Subcutaneous abdominal adipose tissue (tissue), 5 donors: Measurements from ENCODE around the gene ANKRD9.
"Not testable (repeated sequence)": the region's sequence is repeated elsewhere in the genome, so short reads cannot be mapped to it uniquely, and the experiment has no call there.

Experiments
- H3K27ac ChIP-seq: one replicate; pipeline ENCODE4 v1.7.0; 2013; ENCODE audit warnings: low read depth, mild to moderate bottlenecking, inconsistent platforms, low read length, moderate library complexity
- H3K27me3 ChIP-seq, 5 donors: one replicate each; pipeline ENCODE4 v1.7.0; 2013; ENCODE audit warnings: low read length in 5 of 5, inconsistent platforms in 1 of 5; ENCODE audit not compliant: control insufficient read depth in 5 of 5, insufficient read depth in 4 of 5
- H3K36me3 ChIP-seq, 5 donors: one replicate each; pipeline ENCODE4 v1.7.0; 2013; ENCODE audit warnings: low read length in 5 of 5; ENCODE audit not compliant: control insufficient read depth in 5 of 5, insufficient read depth in 5 of 5
- H3K4me1 ChIP-seq, 5 donors: one replicate each; pipeline ENCODE4 v1.7.0; 2013; ENCODE audit warnings: low read length in 5 of 5, mild to moderate bottlenecking in 3 of 5, moderate library complexity in 1 of 5; ENCODE audit not compliant: control insufficient read depth in 5 of 5, insufficient read depth in 5 of 5
- H3K4me3 ChIP-seq, 5 donors: one replicate each; pipeline ENCODE4 v1.7.0; 2013; ENCODE audit warnings: low read length in 5 of 5, low read depth in 1 of 5
- H3K9ac ChIP-seq, 5 donors: one replicate each; pipeline ENCODE4 v1.7.0; 2013; ENCODE audit warnings: low read length in 5 of 5, mild to moderate bottlenecking in 4 of 5, moderate library complexity in 3 of 5
- H3K9me3 ChIP-seq, 5 donors: one replicate each; pipeline ENCODE4 v1.7.0; 2013; ENCODE audit warnings: low read length in 5 of 5; ENCODE audit not compliant: control insufficient read depth in 5 of 5
- donor health status: healthy.
- donor health status: healthy.
- donor health status: healthy.
- donor health status: healthy.
- donor health status: healthy.

ANKRD9 gene

DNA sequence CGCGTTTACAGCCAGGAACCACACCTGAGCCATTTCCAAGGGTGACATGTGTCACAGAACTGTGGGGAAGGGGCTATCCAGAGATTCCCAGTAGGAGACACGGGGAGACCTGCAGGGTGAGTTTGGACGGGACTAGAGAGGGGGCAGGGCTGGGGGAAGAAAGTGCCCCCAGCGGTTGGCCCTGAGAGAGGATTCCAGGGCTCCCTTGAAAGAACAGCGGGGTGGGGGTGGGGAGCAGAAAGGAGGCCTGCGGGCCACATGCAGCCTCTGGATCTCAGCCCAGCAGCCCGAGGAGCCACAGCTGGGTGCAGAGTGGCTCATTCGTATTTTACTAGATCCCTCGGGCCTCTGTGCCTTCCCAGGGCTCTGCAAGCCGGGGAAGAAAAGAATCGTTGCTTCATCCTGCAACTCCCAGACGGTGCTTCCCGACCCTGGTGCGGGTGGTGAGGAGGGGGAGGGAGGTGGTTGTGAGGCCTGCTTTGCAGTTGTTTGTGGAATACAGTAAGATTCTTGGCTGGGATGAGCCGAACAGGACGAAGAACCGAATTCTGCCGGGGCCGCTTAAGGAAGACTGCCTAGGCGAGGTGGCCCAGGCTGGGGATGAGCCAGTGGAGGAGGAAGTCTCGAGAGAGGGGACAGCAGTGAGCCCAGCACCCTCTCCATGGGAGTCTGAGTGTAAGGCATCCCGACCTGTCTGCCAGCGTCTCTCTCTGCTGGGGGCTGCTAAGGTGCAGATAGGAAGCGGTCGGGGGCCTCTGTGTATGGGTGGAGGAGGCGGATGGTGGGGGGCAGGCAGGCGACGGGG lies 36.1 kb upstream of the ANKRD9 start:
- H3K9me3 ChIP-seq, result no peaks in the 10 kb centered on the region
- no peaks in the 10 kb centered on the region for H3K36me3 ChIP-seq
- no peak overlapping the region for H3K9ac ChIP-seq
- H3K27ac ChIP-seq, result no peak overlapping the region
- H3K4me1 ChIP-seq, result peaks cover 0 to 18% (median 13%) of the 10 kb centered on the region in 5 donors
- H3K27me3 ChIP-seq, result peaks cover 17 to 26% (median 22%) of the 10 kb centered on the region in 5 donors
- H3K4me3 ChIP-seq, result peak overlapping the region in 1 of 5 donors; percentile 55

DNA sequence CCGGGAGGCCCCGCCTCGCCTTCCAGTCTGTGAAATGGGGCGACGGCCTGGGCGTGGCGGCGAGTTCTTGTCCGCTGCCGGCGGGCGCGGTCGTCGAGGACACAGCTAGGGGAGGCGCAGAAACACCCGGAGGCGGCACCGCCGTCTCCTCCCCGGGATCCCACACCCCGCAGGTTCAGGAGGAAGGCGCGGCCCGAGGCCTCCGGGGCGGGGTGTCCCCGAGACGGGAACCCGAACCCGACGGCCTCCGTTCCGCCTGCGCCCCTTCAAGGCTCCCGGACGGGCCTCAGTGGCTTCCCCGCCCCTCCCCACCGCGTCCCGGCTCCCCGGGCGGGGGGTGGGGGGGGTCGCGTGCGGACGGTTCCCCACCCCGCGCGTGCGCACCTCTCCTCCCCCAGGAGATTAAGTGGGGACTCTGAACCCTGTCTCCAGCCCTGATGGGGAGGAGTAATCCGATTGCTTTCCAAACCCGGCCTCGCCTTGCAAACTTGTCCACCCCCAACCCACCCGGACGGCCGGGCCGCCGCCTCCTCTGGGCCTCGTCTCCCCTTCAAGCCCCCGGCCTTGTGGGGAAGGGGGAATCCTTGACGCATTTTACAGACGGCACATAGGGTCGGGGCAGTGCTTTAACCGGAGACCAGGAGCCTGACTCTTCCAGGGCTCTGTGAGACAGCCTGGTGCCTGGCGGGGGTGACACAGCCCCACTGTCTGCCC lies 35.3 kb upstream of the ANKRD9 start:
- Histone ChIP-seq H3K9ac (no peak overlapping the region), H3K4me3 (peak overlapping the region in 1 of 5 donors; percentile 26), H3K9me3 (no peaks in the 10 kb centered on the region), H3K36me3 (no peaks in the 10 kb centered on the region), H3K27me3 (peaks cover 20 to 28% (median 23%) of the 10 kb centered on the region in 5 donors), H3K4me1 (peaks cover 0 to 23% (median 18%) of the 10 kb centered on the region in 5 donors), H3K27ac (no peak overlapping the region)

DNA sequence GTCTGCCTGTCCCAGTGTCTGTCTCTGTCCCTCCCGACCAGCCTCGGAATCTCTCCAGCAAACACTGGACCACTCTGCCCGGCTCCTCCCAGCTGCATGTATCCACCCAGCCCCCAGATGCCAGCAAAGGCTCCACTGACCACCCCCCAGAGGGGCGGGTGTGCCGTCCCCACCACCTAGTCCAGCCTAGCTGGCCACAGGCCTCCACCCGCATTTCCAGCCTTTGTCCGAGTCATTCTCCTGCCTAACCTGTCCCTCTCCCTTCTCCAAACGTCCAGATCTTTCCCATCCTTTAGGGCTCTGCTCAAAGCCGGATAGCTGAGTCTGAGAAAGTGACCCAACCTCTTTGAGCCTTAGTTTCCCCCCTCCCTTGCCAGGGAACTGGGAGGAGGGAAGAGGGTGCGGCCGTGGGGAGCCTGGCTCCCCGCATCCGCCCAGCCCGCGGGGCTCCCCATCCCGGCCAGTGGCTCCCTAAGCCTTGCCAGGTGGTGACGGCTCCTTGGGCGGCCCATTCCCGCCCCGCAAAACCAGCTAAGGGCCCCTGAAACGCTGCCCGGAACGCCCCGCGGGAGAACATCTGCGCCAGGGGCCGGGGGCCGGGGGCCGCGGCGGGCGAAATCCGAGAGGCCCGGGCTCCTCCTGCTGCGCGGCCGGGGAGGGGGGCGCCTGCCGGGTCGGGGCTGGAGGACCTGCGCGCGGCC lies 34.6 kb upstream of the ANKRD9 start:
- no peaks in the 10 kb centered on the region for H3K36me3 ChIP-seq
- H3K4me3 ChIP-seq, result peak overlapping the region in 1 of 5 donors; percentile 26
- H3K27me3 ChIP-seq, result peaks cover 20 to 28% (median 25%) of the 10 kb centered on the region in 5 donors
- no peak overlapping the region for H3K27ac ChIP-seq
- H3K4me1 ChIP-seq, result peaks cover 0 to 26% (median 24%) of the 10 kb centered on the region in 5 donors
- H3K9ac ChIP-seq, result no peak overlapping the region
- H3K9me3 ChIP-seq, result no peaks in the 10 kb centered on the region

DNA sequence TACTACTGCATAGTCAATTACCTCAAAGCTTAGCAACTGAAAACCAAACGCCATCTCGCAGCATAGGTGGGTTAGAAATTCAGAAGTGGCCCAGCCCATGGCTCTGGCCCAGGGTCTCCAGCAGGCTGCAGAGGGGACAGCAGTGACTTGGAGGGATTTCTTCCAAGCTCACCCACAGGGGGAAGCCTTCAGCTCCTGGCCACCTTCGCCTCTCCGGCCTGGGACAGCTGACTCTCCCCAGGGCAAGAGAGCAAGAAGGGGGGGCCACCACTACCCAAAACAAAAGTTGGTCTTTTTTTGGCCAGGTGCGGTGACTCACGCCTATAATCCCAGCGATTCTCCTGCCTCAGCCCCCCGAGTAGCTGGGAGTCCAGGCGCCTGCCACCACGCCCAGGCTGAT lies 32.2 kb upstream of the ANKRD9 start:
- Histone ChIP-seq H3K27me3 (peaks cover 23 to 28% (median 26%) of the 10 kb centered on the region in 5 donors), H3K9me3 (no peaks in the 10 kb centered on the region), H3K9ac (no peak overlapping the region), H3K4me3 (no peak overlapping the region), H3K36me3 (no peaks in the 10 kb centered on the region), H3K27ac (no peak overlapping the region), H3K4me1 (peaks cover 0 to 26% (median 21%) of the 10 kb centered on the region in 5 donors)

DNA sequence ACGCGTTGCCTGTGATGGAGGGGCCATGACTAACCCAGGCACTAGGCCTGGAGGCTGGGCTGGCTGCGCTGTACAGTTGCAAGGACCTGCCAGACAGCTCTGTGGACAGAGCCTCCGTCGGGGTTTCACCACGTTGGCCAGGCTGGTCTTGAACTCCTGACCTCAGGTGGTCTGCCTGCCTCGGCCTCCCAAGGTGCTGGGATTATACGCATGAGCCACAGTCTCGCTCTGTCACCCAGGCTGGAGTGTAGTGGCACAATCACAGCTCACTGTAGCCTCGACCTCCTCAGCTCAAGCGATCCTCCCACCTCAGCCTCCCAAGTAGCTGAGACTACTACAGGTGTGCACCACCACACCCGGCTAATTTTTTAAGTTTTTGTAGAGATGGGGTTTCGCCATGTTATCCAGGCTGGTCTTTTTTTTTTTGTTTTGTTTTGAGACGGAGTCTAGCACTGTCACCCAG lies 31.5 kb upstream of the ANKRD9 start:
- not testable (repeated sequence) for H3K4me3 ChIP-seq, H3K36me3 ChIP-seq, H3K9ac ChIP-seq, H3K9me3 ChIP-seq, H3K27ac ChIP-seq
- peaks cover 23 to 28% (median 25%) of the 10 kb centered on the region in 5 donors for H3K27me3 ChIP-seq
- peaks cover 0 to 26% (median 21%) of the 10 kb centered on the region in 5 donors for H3K4me1 ChIP-seq

DNA sequence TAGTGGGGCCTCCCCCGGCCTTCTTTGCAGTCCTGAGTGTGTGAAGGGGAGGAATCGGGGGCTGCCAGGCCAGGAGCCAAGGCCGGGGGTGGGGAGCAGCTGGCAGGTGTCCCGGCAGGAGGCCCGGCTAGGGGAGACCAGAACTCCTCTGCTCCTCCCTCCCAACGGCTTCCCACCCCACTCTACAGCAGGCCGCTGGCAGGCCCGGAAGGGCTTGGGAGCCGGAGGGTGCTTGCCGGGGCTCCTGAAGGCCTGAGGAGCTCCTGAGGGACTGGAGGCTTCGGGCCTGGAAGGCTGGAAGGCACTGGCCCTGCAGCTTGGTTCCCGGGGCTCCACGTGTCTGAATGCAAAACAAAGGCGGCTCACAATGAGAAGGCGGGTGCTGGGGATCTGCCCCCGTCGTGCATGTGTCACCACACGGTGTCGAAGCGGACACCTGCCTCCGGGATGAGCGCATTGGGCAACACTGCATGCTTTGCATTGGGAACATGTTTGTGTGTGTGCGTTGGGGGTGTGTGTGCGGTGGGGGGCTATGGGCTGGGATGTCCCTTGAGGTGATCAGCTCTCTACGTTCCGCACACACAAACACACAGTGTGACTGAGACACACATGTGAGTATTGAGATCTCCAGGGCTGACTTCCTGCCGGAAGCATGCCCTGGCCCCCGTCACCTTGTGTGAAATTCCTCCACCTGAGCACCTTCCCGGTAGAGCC lies 30.9 kb upstream of the ANKRD9 start:
- Histone ChIP-seq H3K9ac (no peak overlapping the region), H3K9me3 (no peaks in the 10 kb centered on the region), H3K4me1 (peaks cover 0 to 20% (median 17%) of the 10 kb centered on the region in 5 donors), H3K4me3 (no peak overlapping the region), H3K36me3 (no peaks in the 10 kb centered on the region), H3K27me3 (peaks cover 19 to 22% (median 20%) of the 10 kb centered on the region in 5 donors), H3K27ac (no peak overlapping the region)

DNA sequence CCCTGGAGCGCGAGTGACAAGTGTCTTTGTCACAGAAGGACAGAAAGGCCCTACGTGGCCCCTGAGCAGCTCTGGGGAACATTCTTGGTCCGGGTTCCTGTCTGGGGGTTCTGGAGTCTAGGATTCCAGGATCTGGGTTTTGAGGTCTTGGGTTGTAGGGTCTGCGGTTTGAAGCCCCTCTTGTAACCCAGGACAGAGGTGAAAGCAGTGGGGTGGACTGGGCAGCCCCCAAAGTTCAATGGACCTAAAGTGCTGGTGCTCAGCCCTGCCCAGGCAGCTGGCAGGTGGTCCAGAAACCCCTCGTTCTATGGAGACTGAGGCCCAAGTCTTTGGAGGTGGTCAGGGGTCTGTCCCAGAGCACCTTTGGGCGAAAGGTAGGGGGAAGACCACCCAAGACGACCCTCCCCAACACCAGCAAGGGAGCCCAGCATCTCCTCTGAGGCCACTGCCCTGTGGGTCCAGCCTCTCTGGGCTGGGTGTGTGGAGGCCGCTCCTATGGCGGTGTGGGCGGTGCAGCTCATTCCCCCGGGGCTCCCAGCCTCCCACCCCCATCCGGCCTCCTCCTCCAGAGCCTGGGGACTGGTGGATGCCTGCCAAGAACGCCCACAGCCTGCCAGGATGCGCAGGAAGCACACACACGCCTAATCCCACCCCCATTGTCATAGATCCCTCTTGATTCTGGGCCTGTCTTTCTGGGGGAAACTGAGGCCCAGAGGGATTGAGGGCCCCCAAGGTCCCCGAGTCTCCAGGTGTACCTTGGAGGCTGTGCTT lies 30.2 kb upstream of the ANKRD9 start:
- no peak overlapping the region for H3K4me3 ChIP-seq
- H3K36me3 ChIP-seq, result no peaks in the 10 kb centered on the region
- H3K27ac ChIP-seq, result no peak overlapping the region
- peaks cover 0 to 12% (median 12%) of the 10 kb centered on the region in 5 donors for H3K4me1 ChIP-seq
- no peaks in the 10 kb centered on the region for H3K9me3 ChIP-seq
- peaks cover 11 to 17% (median 14%) of the 10 kb centered on the region in 5 donors for H3K27me3 ChIP-seq
- no peak overlapping the region for H3K9ac ChIP-seq

DNA sequence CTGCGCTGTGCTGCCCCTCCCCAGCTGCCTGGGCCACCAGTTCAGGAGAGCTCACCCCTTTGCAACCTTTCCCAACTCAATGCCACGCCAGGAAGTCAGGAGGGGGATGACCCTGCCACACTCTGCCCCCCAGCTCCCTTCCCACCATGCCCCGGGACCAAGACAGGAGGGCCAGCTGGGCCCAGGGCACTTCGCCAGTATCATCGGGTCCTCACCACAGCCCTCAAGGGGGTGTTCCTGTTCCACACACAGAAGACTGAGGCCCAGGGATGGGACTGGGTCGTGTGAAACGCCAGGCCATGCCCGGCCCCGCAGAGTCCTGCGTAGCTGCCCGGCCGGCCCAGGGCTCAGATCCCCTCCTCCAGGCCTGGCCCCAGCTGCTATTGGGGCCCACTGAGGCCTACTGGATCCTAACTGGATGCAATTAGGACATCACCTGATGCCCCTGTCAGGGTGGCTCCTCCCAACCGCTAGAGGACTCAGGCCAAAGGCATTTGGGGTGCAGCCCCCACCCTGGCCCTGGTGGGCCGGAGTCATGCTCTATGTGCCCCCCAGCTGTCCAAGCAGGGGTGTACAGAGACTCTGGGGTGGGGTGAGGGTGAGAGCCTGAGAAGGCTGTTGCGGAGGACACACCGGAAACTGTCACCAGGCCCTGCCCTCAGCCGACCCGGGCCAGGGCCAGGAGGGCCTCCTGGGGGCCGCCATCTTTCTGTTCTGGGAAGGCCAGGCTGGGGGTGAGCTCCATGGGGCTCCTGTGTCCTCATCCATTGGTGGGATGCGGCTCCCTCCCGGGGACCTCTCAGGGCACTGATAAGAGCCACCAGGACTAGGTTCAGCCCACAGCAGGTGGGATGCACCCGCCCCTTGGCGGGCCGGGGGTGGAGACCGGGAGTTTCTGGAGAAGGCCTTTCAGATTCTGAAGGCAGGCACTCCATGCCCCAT lies 29.3 kb upstream of the ANKRD9 start:
- H3K9me3 ChIP-seq, result no peaks in the 10 kb centered on the region
- H3K27me3 ChIP-seq, result peaks cover 5 to 12% (median 12%) of the 10 kb centered on the region in 5 donors
- peaks cover 0 to 12% (median 8%) of the 10 kb centered on the region in 5 donors for H3K4me1 ChIP-seq
- H3K9ac ChIP-seq, result no peak overlapping the region
- H3K27ac ChIP-seq, result no peak overlapping the region
- H3K36me3 ChIP-seq, result no peaks in the 10 kb centered on the region
- H3K4me3 ChIP-seq, result no peak overlapping the region
